ENCODE results near the gene PTPN20.

DNA sequence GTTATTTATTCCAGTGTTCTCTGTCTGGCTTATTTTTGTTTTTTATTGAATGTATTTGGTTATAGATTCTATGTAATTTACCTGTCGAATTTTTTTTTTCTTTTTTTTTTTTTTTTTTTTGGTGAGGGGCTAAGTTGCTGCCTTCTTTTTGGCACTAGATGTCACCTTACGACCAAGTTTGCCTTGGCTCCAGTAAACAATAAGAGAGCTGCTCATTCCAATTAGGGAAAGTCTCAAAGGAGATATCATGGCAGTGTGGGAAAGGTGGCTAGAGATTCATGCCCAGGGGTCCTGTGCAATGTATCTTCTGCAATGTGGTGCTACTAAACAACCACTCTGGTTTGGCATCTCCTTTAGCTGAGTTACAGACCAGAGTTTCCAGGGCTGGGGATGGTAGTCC is 84.0 kb downstream of the PTPN20 start:
- TF ChIP-seq RAD21 (IDR thresholded peaks at IDR 0.05; ENCODE audit: low read length), result peak; percentile 21; the same call in 1 of the 2 replicates
- TF ChIP-seq, protein P1, sequence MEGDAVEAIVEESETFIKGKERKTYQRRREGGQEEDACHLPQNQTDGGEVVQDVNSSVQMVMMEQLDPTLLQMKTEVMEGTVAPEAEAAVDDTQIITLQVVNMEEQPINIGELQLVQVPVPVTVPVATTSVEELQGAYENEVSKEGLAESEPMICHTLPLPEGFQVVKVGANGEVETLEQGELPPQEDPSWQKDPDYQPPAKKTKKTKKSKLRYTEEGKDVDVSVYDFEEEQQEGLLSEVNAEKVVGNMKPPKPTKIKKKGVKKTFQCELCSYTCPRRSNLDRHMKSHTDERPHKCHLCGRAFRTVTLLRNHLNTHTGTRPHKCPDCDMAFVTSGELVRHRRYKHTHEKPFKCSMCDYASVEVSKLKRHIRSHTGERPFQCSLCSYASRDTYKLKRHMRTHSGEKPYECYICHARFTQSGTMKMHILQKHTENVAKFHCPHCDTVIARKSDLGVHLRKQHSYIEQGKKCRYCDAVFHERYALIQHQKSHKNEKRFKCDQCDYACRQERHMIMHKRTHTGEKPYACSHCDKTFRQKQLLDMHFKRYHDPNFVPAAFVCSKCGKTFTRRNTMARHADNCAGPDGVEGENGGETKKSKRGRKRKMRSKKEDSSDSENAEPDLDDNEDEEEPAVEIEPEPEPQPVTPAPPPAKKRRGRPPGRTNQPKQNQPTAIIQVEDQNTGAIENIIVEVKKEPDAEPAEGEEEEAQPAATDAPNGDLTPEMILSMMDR (conservative IDR thresholded peaks at IDR 0.05; ENCODE audit: low read depth, low read length), result no peak; the same call in 1 of the 2 replicates
- no peak for TF ChIP-seq CHD1 (IDR thresholded peaks at IDR 0.05; ENCODE audit: low read depth, low read length)

Data from IMR-90 (cell line).